PC-9 (cell line): ENCODE measurements around the gene CTNND1. TPM values are rescaled to one million over a fixed set of nuclear protein-coding genes. Genes with fewer than 3 reads are reported as not detected.
A peak's percentile ranks its signal among the peaks of the same experiment; 100 is the strongest.

Experiments
- BruUV-seq: library from RNA; stranded (reverse); fragments of 400-500 nt; replicated peaks from 2 replicates; lab custom pipeline; 2021; lab: Mats Ljungman, UMichigan
- CTCF ChIA-PET: fragments of 300-600 bp; sonication (Branson Sonifier 250); formaldehyde crosslinking; loops from one replicate; lab custom pipeline; 2022; ENCODE audit warnings: antibody characterized with exemption; lab: Charles Lee
- POLR2A ChIA-PET: fragments of 300-600 bp; sonication (Branson Sonifier 250); formaldehyde crosslinking; loops from one replicate; lab custom pipeline; 2022; ENCODE audit warnings: antibody characterized with exemption; ENCODE audit not compliant: unreplicated experiment; lab: Charles Lee
- DNase-seq, 2 experiments: peaks; one replicate each; pipeline versions ENCODE4 v3.0.0 to v3.0.0-alpha.2; 2015 to 2022; ENCODE audit warnings: mixed read lengths in 1 of 2
- H2AFZ ChIP-seq: fragments of 200-600 bp; sonication (generic); 2 replicates; pipeline ENCODE4 v1.8.1; 2017; ENCODE audit warnings: antibody characterized with exemption
- H3F3A ChIP-seq: fragments of 200-600 bp; sonication (generic); 2 replicates; pipeline ENCODE4 v1.8.1; 2017; ENCODE audit warnings: antibody characterized with exemption, mild to moderate bottlenecking, low read depth; ENCODE audit not compliant: insufficient read depth
- H3K27ac ChIP-seq: fragments of 200-600 bp; sonication (generic); 2 replicates; pipeline ENCODE4 v1.6.1; 2016; ENCODE audit warnings: mixed run types
- H3K27me3 ChIP-seq: fragments of 200-600 bp; sonication (generic); 2 replicates; pipeline ENCODE4 v1.6.1; 2016; ENCODE audit warnings: low read depth, mixed run types; ENCODE audit not compliant: insufficient read depth
- H3K36me3 ChIP-seq: fragments of 200-600 bp; sonication (generic); 2 replicates; pipeline ENCODE4 v1.6.1; 2016; ENCODE audit warnings: low read depth, mixed run types
- H3K4me1 ChIP-seq: fragments of 200-600 bp; sonication (generic); replicated peaks from 2 replicates; pipeline ENCODE4 v1.6.1; 2016; ENCODE audit warnings: mixed run types; ENCODE audit not compliant: insufficient read depth
- H3K4me2 ChIP-seq: fragments of 200-600 bp; sonication (generic); 2 replicates; pipeline ENCODE4 v1.6.1; 2017; ENCODE audit warnings: mixed run types
- H3K4me3 ChIP-seq: fragments of 200-600 bp; sonication (generic); 2 replicates; pipeline ENCODE4 v1.6.1; 2016; ENCODE audit warnings: mixed run types
- H3K79me2 ChIP-seq: fragments of 200-600 bp; sonication (generic); 2 replicates; pipeline ENCODE4 v1.6.1; 2017; ENCODE audit warnings: low read depth, mixed run types
- H3K9me2 ChIP-seq: fragments of 200-600 bp; sonication (generic); 2 replicates; pipeline ENCODE4 v1.8.1; 2017; ENCODE audit warnings: mild to moderate bottlenecking; ENCODE audit not compliant: insufficient read depth
- H3K9me3 ChIP-seq: fragments of 200-600 bp; sonication (generic); 2 replicates; pipeline ENCODE4 v1.8.1; 2016; ENCODE audit warnings: low read depth; ENCODE audit not compliant: insufficient read depth
- H4K20me1 ChIP-seq: fragments of 200-600 bp; sonication (generic); 2 replicates; pipeline ENCODE4 v1.8.1; 2017; ENCODE audit not compliant: insufficient read depth
- CTCF ChIP-seq: fragments of 200-600 bp; sonication (generic); conservative IDR thresholded peaks from 2 replicates; pipeline ENCODE4 v1.6.1; 2017; ENCODE audit warnings: mixed run types, antibody characterized with exemption, mild to moderate bottlenecking, moderate library complexity
- EZH2 ChIP-seq: fragments of 200-600 bp; sonication (generic); IDR thresholded peaks from 2 replicates; pipeline ENCODE4 v1.8.0; 2017; ENCODE audit warnings: antibody characterized with exemption, low read depth
- intact Hi-C: fragments of 100-400 bp; cut with micrococcal nuclease; formaldehyde crosslinking; loops from one replicate; pipeline ENCODE4 v1.10.0; 2022; ENCODE audit not compliant: unreplicated experiment
- total RNA-seq: library from RNA; stranded (reverse); gene quantifications from 2 replicates; pipeline ENCODE4 v1.2.3, GENCODE V29; 2021

CTNND1 gene
- total RNA-seq, 1 experiment from 2014 or later, result 340 TPM

- intact Hi-C loops, result no loop called here
- no peak for TF ChIP-seq CTCF
- no peak for TF ChIP-seq EZH2
- Histone ChIP-seq H3K4me1 (peaks cover 51% of the 10 kb centered on the region), H3K79me2 (peaks cover 94% of the 10 kb centered on the region), H3K36me3 (peaks cover 63% of the 10 kb centered on the region), H3F3A (peaks cover 30% of the 10 kb centered on the region), H3K27me3 (no peaks in the 10 kb centered on the region), H2AFZ (no peak overlapping the region), H3K4me3 (no peak overlapping the region), H3K4me2 (peak overlapping the region; percentile 26), H3K9me3 (no peaks in the 10 kb centered on the region), H3K27ac (peak overlapping the region; percentile 49), H3K9me2 (no peaks in the 10 kb centered on the region), H4K20me1 (peaks cover 2% of the 10 kb centered on the region; the same call in 1 of the 2 replicates)
- ChIA-PET CTCF (no interaction called here), POLR2A (interaction anchor here (0.6 to 0.7 kb wide), 3 partner anchors 11 to 131 kb away, joined by 4 to 17 read pairs (median 5); partner anchors contain the start of gene SELENOH)
- BruUV-seq, result no TSS peak
- DNase-seq, result no peak
Measured at GRCh38 chr11:57792870-57793269, 31.3 kb downstream of the CTNND1 start.

- peaks cover 93% of the 10 kb centered on the region for H3K79me2 ChIP-seq
- H3K27ac ChIP-seq, result peak overlapping the region; percentile 49
- CTCF ChIA-PET, result no interaction called here
- H3K4me2 ChIP-seq, result peak overlapping the region; percentile 26; the same call in 1 of the 2 replicates
- DNase-seq, result no peak
- H3K36me3 ChIP-seq, result peaks cover 62% of the 10 kb centered on the region
- no peak overlapping the region for H2AFZ ChIP-seq
- intact Hi-C loops, result no loop called here
- H3K9me3 ChIP-seq, result no peaks in the 10 kb centered on the region
- POLR2A ChIA-PET, result interaction anchor here (0.7 kb wide), 1 partner anchor 12 kb away, joined by 17 read pairs; no protein-coding TSS in a partner anchor
- no peak for TF ChIP-seq CTCF
- TF ChIP-seq EZH2, result no peak
- no peak overlapping the region for H3K4me3 ChIP-seq
- H3K4me1 ChIP-seq, result peaks cover 51% of the 10 kb centered on the region
- no TSS peak for BruUV-seq
- H4K20me1 ChIP-seq, result no peaks in the 10 kb centered on the region
- no peaks in the 10 kb centered on the region for H3K27me3 ChIP-seq
- no peaks in the 10 kb centered on the region for H3K9me2 ChIP-seq
- H3F3A ChIP-seq, result peaks cover 36% of the 10 kb centered on the region
Measured at GRCh38 chr11:57793351-57794115, 31.9 kb downstream of the CTNND1 start.

- H3K27ac ChIP-seq, result peak overlapping the region; percentile 94
- H3K4me1 ChIP-seq, result peaks cover 35% of the 10 kb centered on the region
- peak overlapping the region; percentile 60 for H3K4me2 ChIP-seq
- POLR2A ChIA-PET, result interaction anchor here (0.6 to 1.6 kb wide), 15 partner anchors 18 to 476 kb away, joined by 3 to 18 read pairs (median 5); partner anchors contain the start of genes CTNND1, MED19 and SELENOH
- peaks cover 65% of the 10 kb centered on the region for H3K36me3 ChIP-seq
- TF ChIP-seq EZH2, result no peak
- H3K9me3 ChIP-seq, result no peaks in the 10 kb centered on the region
- no peak overlapping the region for H2AFZ ChIP-seq
- no peaks in the 10 kb centered on the region for H3K9me2 ChIP-seq
- H4K20me1 ChIP-seq, result peaks cover 24% of the 10 kb centered on the region
- H3K27me3 ChIP-seq, result no peaks in the 10 kb centered on the region
- H3F3A ChIP-seq, result peaks cover 59% of the 10 kb centered on the region
- CTCF ChIA-PET, result interaction anchor here (0.6 to 1.7 kb wide), 8 partner anchors 11 to 259 kb away, joined by 3 to 6 read pairs (median 4); partner anchors contain the start of genes CTNND1, MED19 and TMX2
- H3K79me2 ChIP-seq, result peaks cover 78% of the 10 kb centered on the region
- peak overlapping the region; percentile 17; the same call in 1 of the 2 replicates for H3K4me3 ChIP-seq
- peak; percentile 92 to 100 for DNase-seq
- TSS peak; percentile 93 for BruUV-seq
- intact Hi-C loops, result loop anchor here (1.0 to 2.0 kb wide), 7 partner anchors 18 to 1762 kb away; partner anchors contain the start of genes CTNND1, MED19, SELENOH and TMX2
Measured at GRCh38 chr11:57798905-57799559, 37.4 kb downstream of the CTNND1 start.
